ENCODE results near the gene CEP63.

The CEP63 gene

GRCh38 chr3:134605556-134605955 lies 119.7 kb downstream of the CEP63 start:
- Histone ChIP-seq H3K4me3 (ENCODE audit: low read depth, low read length) (no peak overlapping the region), H3K9me3 (no peaks in the 10 kb centered on the region), H3K36me3 (no peaks in the 10 kb centered on the region), H3K27me3 (no peaks in the 10 kb centered on the region), H3K4me1 (peaks cover 16% of the 10 kb centered on the region)
- DNase-seq, result no peak
- TF ChIP-seq, protein P1, sequence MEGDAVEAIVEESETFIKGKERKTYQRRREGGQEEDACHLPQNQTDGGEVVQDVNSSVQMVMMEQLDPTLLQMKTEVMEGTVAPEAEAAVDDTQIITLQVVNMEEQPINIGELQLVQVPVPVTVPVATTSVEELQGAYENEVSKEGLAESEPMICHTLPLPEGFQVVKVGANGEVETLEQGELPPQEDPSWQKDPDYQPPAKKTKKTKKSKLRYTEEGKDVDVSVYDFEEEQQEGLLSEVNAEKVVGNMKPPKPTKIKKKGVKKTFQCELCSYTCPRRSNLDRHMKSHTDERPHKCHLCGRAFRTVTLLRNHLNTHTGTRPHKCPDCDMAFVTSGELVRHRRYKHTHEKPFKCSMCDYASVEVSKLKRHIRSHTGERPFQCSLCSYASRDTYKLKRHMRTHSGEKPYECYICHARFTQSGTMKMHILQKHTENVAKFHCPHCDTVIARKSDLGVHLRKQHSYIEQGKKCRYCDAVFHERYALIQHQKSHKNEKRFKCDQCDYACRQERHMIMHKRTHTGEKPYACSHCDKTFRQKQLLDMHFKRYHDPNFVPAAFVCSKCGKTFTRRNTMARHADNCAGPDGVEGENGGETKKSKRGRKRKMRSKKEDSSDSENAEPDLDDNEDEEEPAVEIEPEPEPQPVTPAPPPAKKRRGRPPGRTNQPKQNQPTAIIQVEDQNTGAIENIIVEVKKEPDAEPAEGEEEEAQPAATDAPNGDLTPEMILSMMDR (IDR thresholded peaks at IDR 0.05; ENCODE audit: low read depth, low read length), result no peak

- H3K4me3 ChIP-seq (ENCODE audit: low read depth, low read length), result no peak overlapping the region
Measured at GRCh38 chr3:134606033-134607025, 120.5 kb downstream of the CEP63 start.

GRCh38 chr3:134607054-134608022 lies 121.5 kb downstream of the CEP63 start:
- Histone ChIP-seq H3K4me3 (ENCODE audit: low read depth, low read length) (no peak overlapping the region), H3K9me3 (no peaks in the 10 kb centered on the region), H3K4me1 (peaks cover 9% of the 10 kb centered on the region), H3K27me3 (no peaks in the 10 kb centered on the region), H3K36me3 (no peaks in the 10 kb centered on the region)
- TF ChIP-seq, protein P1 (IDR thresholded peaks at IDR 0.05; ENCODE audit: low read depth, low read length), result no peak
- DNase-seq, result no peak

More at GRCh38 chr3:134606033-134607025, 120.5 kb downstream of the CEP63 start:
- TF ChIP-seq, protein P1 (IDR thresholded peaks at IDR 0.05; ENCODE audit: low read depth, low read length), result no peak
- no peaks in the 10 kb centered on the region for H3K9me3 ChIP-seq
- no peak for DNase-seq
- H3K27me3 ChIP-seq, result no peaks in the 10 kb centered on the region
- H3K4me1 ChIP-seq, result peaks cover 15% of the 10 kb centered on the region
- H3K36me3 ChIP-seq, result no peaks in the 10 kb centered on the region

GRCh38 chr3:134608023-134608770 lies 122.3 kb downstream of the CEP63 start:
- TF ChIP-seq, protein P1 (IDR thresholded peaks at IDR 0.05; ENCODE audit: low read depth, low read length), result no peak
- no peaks in the 10 kb centered on the region for H3K27me3 ChIP-seq
- no peak for DNase-seq
- H3K4me3 ChIP-seq (ENCODE audit: low read depth, low read length), result no peak overlapping the region
- H3K9me3 ChIP-seq, result no peaks in the 10 kb centered on the region
- peaks cover 3% of the 10 kb centered on the region; the same call in 1 of the 2 replicates for H3K4me1 ChIP-seq
- no peaks in the 10 kb centered on the region for H3K36me3 ChIP-seq

- no peak for DNase-seq
- Histone ChIP-seq H3K4me3 (ENCODE audit: low read depth, low read length) (no peak overlapping the region), H3K9me3 (no peaks in the 10 kb centered on the region), H3K27me3 (no peaks in the 10 kb centered on the region), H3K4me1 (peaks cover 3% of the 10 kb centered on the region; the same call in 1 of the 2 replicates), H3K36me3 (no peaks in the 10 kb centered on the region)
- TF ChIP-seq, protein P1 (IDR thresholded peaks at IDR 0.05; ENCODE audit: low read depth, low read length), result no peak
Measured at GRCh38 chr3:134608771-134609435, 123.0 kb downstream of the CEP63 start.
